HEK293 (cell line): ENCODE data around the gene SIKE1.

Source experiments
- HOXA7 ChIP-seq: sonication (generic); formaldehyde crosslinking; IDR thresholded peaks from 2 replicates; pipeline ENCODE4 v1.8.1; 2022; ENCODE audit warnings: missing genetic modification reagents, borderline replicate concordance
- RBAK ChIP-seq: fragments of 450-650 bp; formaldehyde crosslinking; IDR thresholded peaks from 2 replicates; pipeline ENCODE4 v1.5.1; 2016; ENCODE audit warnings: missing biosample characterization, missing genetic modification characterization
- REST ChIP-seq: fragments of 450-650 bp; formaldehyde crosslinking; IDR thresholded peaks from 2 replicates; pipeline ENCODE4 v1.5.1; 2016; ENCODE audit warnings: missing biosample characterization, missing genetic modification characterization
- YY1 ChIP-seq: fragments of 450-650 bp; formaldehyde crosslinking; IDR thresholded peaks from 2 replicates; pipeline ENCODE4 v1.5.1; 2018; ENCODE audit warnings: missing biosample characterization, missing genetic modification characterization
- ZBTB1 ChIP-seq: fragments of 450-650 bp; formaldehyde crosslinking; IDR thresholded peaks from 2 replicates; pipeline ENCODE4 v1.5.1; 2016; ENCODE audit warnings: missing biosample characterization, missing genetic modification characterization
- ZBTB21 ChIP-seq: fragments of 450-650 bp; formaldehyde crosslinking; IDR thresholded peaks from 2 replicates; pipeline ENCODE4 v1.5.1; 2017; ENCODE audit warnings: missing biosample characterization, missing genetic modification characterization
- ZNF404 ChIP-seq: fragments of 450-650 bp; formaldehyde crosslinking; IDR thresholded peaks from 2 replicates; pipeline ENCODE4 v1.5.1; 2017; ENCODE audit warnings: missing biosample characterization, missing genetic modification characterization
- TF ChIP-seq, protein P1 (sequence below): fragments of 450-650 bp; formaldehyde crosslinking; IDR thresholded peaks from 2 replicates; pipeline ENCODE4 v1.5.1; 2016; ENCODE audit warnings: missing biosample characterization, missing genetic modification characterization
- TF ChIP-seq, protein P2 (sequence below): fragments of 450-650 bp; formaldehyde crosslinking; IDR thresholded peaks from 2 replicates; pipeline ENCODE4 v1.5.1; 2016; ENCODE audit warnings: missing biosample characterization, missing genetic modification characterization

GRCh38 chr1:114770989-114771388, 9.5 kb downstream of the SIKE1 start:
- no peak for TF ChIP-seq ZBTB21 (tag by site-specific recombination)
- TF ChIP-seq, protein P1, sequence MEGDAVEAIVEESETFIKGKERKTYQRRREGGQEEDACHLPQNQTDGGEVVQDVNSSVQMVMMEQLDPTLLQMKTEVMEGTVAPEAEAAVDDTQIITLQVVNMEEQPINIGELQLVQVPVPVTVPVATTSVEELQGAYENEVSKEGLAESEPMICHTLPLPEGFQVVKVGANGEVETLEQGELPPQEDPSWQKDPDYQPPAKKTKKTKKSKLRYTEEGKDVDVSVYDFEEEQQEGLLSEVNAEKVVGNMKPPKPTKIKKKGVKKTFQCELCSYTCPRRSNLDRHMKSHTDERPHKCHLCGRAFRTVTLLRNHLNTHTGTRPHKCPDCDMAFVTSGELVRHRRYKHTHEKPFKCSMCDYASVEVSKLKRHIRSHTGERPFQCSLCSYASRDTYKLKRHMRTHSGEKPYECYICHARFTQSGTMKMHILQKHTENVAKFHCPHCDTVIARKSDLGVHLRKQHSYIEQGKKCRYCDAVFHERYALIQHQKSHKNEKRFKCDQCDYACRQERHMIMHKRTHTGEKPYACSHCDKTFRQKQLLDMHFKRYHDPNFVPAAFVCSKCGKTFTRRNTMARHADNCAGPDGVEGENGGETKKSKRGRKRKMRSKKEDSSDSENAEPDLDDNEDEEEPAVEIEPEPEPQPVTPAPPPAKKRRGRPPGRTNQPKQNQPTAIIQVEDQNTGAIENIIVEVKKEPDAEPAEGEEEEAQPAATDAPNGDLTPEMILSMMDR: no peak
- TF ChIP-seq REST (tag by site-specific recombination): no peak
- no peak for TF ChIP-seq YY1 (tag by site-specific recombination)
- no peak for TF ChIP-seq HOXA7
- TF ChIP-seq ZNF404 (tag by site-specific recombination): no peak
- TF ChIP-seq RBAK (tag by site-specific recombination): no peak
- no peak for TF ChIP-seq ZBTB1 (tag by site-specific recombination)
- TF ChIP-seq, protein P2, sequence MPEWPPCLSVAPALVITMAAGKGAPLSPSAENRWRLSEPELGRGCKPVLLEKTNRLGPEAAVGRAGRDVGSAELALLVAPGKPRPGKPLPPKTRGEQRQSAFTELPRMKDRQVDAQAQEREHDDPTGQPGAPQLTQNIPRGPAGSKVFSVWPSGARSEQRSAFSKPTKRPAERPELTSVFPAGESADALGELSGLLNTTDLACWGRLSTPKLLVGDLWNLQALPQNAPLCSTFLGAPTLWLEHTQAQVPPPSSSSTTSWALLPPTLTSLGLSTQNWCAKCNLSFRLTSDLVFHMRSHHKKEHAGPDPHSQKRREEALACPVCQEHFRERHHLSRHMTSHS (tag by site-specific recombination): no peak
